Testis (tissue), 3 donors: Measurements from ENCODE around the gene TBX6. TPM values are rescaled to one million over a fixed set of nuclear protein-coding genes. Genes with fewer than 3 reads are reported as not detected.

ENCODE experiments used
- DNase-seq: peaks from one replicate; pipeline ENCODE4 v3.0.0-alpha.2; 2019
- H3K27ac ChIP-seq, 2 donors: fragments of 200-600 bp; sonication (generic); one replicate each; pipeline ENCODE4 v1.5.1; 2019
- H3K27me3 ChIP-seq: fragments of 200-600 bp; sonication (generic); one replicate; pipeline ENCODE4 v1.5.1; 2019
- H3K36me3 ChIP-seq: fragments of 200-600 bp; sonication (generic); one replicate; pipeline ENCODE4 v1.5.1; 2017; ENCODE audit warnings: low read depth; ENCODE audit errors: missing control alignments
- H3K4me1 ChIP-seq: fragments of 200-600 bp; sonication (generic); one replicate; pipeline ENCODE4 v1.5.1; 2019
- H3K4me3 ChIP-seq, 2 donors: fragments of 200-600 bp; sonication (generic); one replicate each; pipeline ENCODE4 v1.5.1; 2017 to 2019
- H3K9me3 ChIP-seq: fragments of 200-600 bp; sonication (generic); one replicate; pipeline ENCODE4 v1.5.1; 2017
- POLR2A ChIP-seq: fragments of 450-650 bp; IDR thresholded peaks from one replicate; pipeline ENCODE4 v1.6.1; 2017; ENCODE audit warnings: antibody characterized with exemption, mild to moderate bottlenecking, moderate library complexity
- WGBS, 2 donors: methylation state at CpG; one replicate each; pipeline ENCODE4 v1.1.5; 2018; 5-methylcytosine and 5-hydroxymethylcytosine counted together
- intact Hi-C: fragments of 100-400 bp; cut with DNase I; formaldehyde crosslinking; loops from one replicate; pipeline ENCODE4 v1.15.1; 2023; ENCODE audit warnings: low total_unique reads
- polyA plus RNA-seq: library from polyadenylated mRNA; stranded (reverse); fragments of 350-450 nt; fragmentation: Illumina TruSeq; extraction: RNeasy Lipid Tissue Mini Kit (QIAGEN cat#74804); gene quantifications from one replicate; pipeline ENCODE4 v1.2.3, GENCODE V29; 2014; ENCODE audit warnings: low read depth, low replicate concordance; ENCODE audit not compliant: insufficient read depth
- total RNA-seq, 2 donors: library from RNA; depleted of rRNA; stranded (reverse); fragments of >200 nt; gene quantifications; one replicate each; pipeline ENCODE4 v1.2.3, GENCODE V29; 2016
- TF ChIP-seq, protein P1 (sequence below), 3 experiments: fragments of 450-650 bp in 2 of 3; fragments of 200-600 bp in 1 of 3; sonication (generic) in 1 of 3; IDR thresholded peaks; one replicate each; pipeline ENCODE4 v1.5.1; 2016 to 2019; ENCODE audit warnings: antibody characterized with exemption in 3 of 3, mild to moderate bottlenecking in 2 of 3, moderate library complexity in 1 of 3

Gene TBX6
- total and polyA plus RNA-seq, 3 donors from 2014 or later = 1.3 to 2.9 (median 1.7) TPM

DNA sequence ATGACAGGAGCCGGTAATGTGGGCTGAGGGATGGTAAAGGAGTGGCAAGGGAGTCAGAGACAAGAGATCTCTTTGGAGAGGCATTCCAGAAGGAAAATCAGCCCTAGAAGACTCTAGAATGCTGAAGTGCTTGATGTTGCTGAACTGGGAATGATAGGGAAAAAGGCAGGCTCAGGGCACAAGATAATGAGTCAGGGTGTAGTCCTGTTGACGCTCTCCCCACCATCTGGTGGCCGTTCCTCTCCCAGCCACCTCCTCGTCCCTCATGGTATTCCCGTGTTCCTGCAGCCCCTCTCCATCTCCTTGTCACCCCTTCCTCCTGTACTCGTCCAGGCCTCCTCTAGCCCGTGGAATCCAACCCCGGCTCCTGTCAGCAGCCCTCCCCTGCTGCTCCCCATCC lies 37.3 kb downstream of the TBX6 start:
- H3K27ac ChIP-seq = no peak overlapping the region
- TF ChIP-seq, protein P1, sequence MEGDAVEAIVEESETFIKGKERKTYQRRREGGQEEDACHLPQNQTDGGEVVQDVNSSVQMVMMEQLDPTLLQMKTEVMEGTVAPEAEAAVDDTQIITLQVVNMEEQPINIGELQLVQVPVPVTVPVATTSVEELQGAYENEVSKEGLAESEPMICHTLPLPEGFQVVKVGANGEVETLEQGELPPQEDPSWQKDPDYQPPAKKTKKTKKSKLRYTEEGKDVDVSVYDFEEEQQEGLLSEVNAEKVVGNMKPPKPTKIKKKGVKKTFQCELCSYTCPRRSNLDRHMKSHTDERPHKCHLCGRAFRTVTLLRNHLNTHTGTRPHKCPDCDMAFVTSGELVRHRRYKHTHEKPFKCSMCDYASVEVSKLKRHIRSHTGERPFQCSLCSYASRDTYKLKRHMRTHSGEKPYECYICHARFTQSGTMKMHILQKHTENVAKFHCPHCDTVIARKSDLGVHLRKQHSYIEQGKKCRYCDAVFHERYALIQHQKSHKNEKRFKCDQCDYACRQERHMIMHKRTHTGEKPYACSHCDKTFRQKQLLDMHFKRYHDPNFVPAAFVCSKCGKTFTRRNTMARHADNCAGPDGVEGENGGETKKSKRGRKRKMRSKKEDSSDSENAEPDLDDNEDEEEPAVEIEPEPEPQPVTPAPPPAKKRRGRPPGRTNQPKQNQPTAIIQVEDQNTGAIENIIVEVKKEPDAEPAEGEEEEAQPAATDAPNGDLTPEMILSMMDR (IDR thresholded peaks at IDR 0.05) = no peak
- no peak for TF ChIP-seq POLR2A
- H3K36me3 ChIP-seq = no peaks in the 10 kb centered on the region
- 84 to 86% methylated on average over 8 of the region's 8 CpGs for WGBS, 2 donors
- H3K4me1 ChIP-seq = peaks cover 7% of the 10 kb centered on the region
- H3K9me3 ChIP-seq = no peaks in the 10 kb centered on the region
- intact Hi-C loops = no loop called here
- no peak for DNase-seq
- no peaks in the 10 kb centered on the region for H3K27me3 ChIP-seq
- no peak overlapping the region for H3K4me3 ChIP-seq

DNA sequence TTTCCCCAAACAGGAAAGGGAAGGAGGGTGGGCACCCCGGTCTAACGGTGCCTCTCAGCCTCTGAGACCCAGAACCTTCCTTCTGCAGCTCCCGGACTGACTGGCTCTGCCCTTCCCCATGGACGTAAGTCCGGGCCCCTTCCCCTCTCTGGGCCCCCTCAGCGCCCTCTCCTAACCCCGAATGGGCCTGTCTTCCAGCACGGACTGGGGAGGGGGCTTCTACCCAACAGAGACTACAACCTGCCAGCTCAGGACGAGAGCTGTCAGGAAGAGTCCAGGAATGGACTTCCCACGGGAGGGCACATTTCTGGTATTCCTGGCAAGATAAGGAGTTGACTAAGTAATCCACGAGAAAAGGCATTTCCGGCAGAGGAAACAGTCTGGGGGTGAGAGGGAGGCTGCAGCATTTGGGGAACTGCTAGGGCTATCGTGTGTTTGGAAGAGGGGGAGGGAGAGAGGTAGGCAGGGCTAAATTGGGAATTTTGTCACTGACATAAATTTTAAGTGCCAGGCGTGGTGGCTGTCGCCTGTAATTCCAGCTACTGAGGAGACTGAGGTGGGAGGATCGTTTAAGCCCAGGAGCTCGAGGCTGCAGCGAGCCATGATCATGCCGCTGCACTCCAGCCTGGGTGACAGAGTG lies 38.2 kb downstream of the TBX6 start:
- DNase-seq = no peak
- Histone ChIP-seq H3K36me3 (no peaks in the 10 kb centered on the region), H3K4me1 (peaks cover 7% of the 10 kb centered on the region), H3K27ac (peak overlapping the region in 1 of 2 donors; percentile 5), H3K4me3 (peak overlapping the region; percentile 59 to 75), H3K9me3 (no peaks in the 10 kb centered on the region), H3K27me3 (no peaks in the 10 kb centered on the region)
- WGBS, 2 donors = 1 to 4% methylated on average over 16 to 18 of the region's 19 CpGs
- intact Hi-C loops = no loop called here
- TF ChIP-seq POLR2A = no peak
- TF ChIP-seq, protein P1 (IDR thresholded peaks at IDR 0.05) = no peak

DNA sequence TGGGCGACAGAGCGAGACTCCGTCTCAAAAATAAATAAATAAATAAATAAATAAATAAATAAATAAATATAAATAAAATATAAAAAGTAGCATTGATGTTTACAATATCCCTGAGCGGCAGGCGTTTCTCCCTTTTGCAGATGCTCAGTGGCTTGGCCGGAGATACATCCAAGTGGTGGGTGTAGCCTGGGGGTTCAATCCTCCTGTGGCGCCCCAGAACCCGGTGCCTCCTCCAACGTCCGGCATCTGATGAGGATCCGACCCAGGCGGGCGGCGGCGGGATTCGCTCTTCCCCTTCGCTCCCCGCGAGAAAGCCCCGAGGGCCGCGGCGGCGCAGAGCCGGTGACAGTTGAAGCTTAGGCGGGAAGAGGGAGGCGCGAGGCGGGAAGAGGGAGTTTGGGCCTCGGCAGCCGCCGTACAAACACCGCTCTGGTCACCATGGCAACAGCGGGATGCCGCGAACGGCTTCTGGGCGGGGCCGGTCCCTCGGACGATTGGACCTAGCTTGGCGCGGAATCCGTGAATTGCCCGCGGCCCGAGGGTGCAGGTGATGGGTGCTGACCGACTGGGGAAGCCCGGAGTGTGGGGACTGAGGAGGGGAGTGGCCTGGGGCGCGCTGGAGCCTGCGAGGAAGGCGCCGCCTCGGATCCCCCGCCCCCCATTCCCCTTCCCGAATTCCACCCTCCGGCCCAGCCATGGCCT lies 38.9 kb downstream of the TBX6 start:
- no peaks in the 10 kb centered on the region for H3K27me3 ChIP-seq
- peak; percentile 91 for DNase-seq
- H3K9me3 ChIP-seq = no peaks in the 10 kb centered on the region
- WGBS, 2 donors = 5 to 6% methylated on average over 32 to 46 of the region's 58 CpGs
- H3K36me3 ChIP-seq = no peaks in the 10 kb centered on the region
- H3K4me1 ChIP-seq = peaks cover 7% of the 10 kb centered on the region
- peak overlapping the region in 1 of 2 donors; percentile 5 for H3K27ac ChIP-seq
- intact Hi-C loops = no loop called here
- TF ChIP-seq, protein P1 (IDR thresholded peaks at IDR 0.05) = peak in 2 of 3 experiments; percentile 4 to 39
- no peak for TF ChIP-seq POLR2A
- peak overlapping the region; percentile 59 to 75 for H3K4me3 ChIP-seq

DNA sequence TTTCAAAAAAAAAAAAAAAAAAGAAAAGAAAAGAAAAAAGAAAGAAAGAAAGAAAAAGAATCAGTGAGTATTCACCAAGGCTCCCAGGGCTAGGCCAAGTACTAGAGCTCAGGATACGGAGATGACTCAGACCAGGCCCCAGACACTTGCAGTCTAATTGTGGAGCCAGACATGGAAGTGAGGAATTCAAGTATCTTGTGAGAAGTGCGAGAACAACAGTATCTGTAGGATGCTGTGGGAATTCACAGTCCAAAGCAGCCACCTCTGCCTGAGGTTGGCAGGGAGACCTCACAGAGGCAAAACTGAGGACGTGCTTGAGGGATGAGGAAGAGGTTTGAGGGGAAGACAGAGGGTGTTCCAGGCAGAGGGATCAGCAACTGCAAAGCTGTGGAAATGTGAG lies 40.2 kb downstream of the TBX6 start:
- Histone ChIP-seq H3K36me3 (no peaks in the 10 kb centered on the region), H3K27me3 (no peaks in the 10 kb centered on the region), H3K27ac (no peak overlapping the region), H3K9me3 (no peaks in the 10 kb centered on the region), H3K4me1 (peaks cover 7% of the 10 kb centered on the region), H3K4me3 (no peak overlapping the region)
- intact Hi-C loops = no loop called here
- WGBS, 2 donors = 79 to 81% methylated on average over 3 of the region's 3 CpGs
- DNase-seq = no peak
- TF ChIP-seq, protein P1 (IDR thresholded peaks at IDR 0.05) = no peak
- TF ChIP-seq POLR2A = no peak
